Islet of Langerhans (tissue), 1 donor: ENCODE results near the gene SRSF2.
"Not testable (repeated sequence)": the region's sequence is repeated elsewhere in the genome, so short reads cannot be mapped to it uniquely, and the experiment has no call there.

Source experiments
- FAIRE-seq: peaks from one replicate; lab custom pipeline; 2011; peaks lifted over from hg19 to GRCh38; lab: Jason Lieb, UNC

SRSF2 gene

GRCh38 chr17:76720211-76720610, 16.9 kb downstream of the SRSF2 start:
- FAIRE-seq: no peak

- no peak for FAIRE-seq
Observed at GRCh38 chr17:76718516-76718915, 18.6 kb downstream of the SRSF2 start.

DNA sequence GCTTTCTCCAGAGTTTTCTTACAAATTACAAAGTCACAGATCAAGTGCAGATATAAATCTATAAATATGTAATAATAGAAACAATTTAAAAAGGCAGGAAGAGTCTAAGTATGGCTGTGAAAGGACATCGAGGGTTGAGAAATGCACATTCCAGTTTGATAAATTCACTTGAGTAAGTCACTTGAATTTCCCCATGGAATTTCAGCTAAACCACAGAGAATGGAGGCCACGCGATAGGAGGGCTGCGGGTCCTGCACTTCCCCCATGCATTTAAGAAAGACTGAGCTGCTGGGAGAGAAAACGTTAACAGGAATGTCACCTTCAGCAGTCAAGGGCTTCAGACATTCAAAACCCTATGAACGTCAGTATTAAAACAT, 20.3 kb downstream of the SRSF2 start:
- no peak for FAIRE-seq

DNA sequence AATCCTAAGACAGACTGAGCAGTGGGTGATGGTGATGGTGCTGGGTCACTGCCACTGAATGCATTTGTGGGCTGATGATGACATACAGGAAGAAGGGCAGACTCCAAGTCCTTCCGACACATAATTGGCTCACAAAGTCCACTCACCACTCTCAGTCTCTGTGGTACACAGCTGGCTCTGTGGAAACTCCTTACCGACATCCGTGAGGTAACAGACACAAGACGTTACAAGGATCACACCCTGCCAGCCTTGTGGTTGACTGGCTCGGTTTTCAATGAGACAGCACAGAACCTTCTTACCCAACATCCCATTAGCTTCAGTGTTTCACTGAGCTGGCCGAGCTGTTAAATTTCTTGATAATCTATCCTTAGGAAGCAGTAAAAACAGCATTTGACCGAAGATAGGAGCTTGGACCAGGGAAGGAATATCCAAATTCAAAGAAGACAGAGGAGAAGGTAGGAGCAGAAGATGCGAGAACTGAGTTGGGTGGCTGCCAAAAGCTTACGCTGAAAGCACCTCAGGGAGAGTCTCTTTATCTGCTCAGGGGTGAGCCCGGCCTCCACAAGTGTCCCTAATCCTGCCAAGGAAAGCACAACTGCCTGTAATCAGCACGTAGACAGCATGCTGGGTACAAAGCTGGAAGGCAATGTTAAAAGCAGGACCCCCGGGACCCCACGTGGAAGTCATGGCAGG, 20.8 kb downstream of the SRSF2 start:
- FAIRE-seq: no peak

DNA sequence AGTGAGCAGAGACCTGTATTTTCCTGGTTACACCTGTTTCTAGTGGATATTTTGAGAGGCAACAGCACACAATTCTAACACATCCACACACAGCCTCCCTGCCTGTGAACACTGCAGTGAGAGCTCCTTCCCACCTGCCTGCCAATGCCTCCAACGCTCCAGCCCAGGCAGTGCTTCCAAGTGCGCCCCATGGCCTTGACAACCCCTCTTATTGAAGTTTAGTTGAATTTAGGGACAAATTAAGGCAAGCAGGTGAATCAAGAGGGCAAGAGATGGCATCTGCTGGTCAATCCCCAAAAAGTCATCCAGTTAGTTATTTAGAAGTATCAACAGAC, 21.7 kb downstream of the SRSF2 start:
- FAIRE-seq: no peak

GRCh38 chr17:76714822-76715495, 22.2 kb downstream of the SRSF2 start:
- no peak for FAIRE-seq

DNA sequence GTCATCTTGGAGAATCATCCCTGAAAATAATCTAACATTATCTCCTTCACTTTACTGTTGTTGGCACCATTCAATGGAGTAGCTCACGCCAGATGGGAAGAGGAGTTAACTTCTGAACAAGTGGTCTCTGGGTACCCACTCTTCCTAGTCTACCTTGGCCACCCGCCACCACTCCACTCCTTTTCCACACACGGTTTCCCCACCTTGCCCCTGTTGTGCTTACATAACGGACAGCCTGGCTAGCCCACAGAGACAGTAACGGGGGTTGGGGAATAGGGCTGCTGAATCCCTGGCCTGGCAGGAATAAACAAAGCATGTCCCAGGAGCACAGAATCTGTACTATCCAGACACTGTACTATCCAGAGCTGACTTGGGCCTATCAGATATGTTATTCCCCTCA, 22.8 kb downstream of the SRSF2 start:
- no peak for FAIRE-seq

GRCh38 chr17:76713765-76714164, 23.4 kb downstream of the SRSF2 start:
- no peak for FAIRE-seq

- FAIRE-seq: not testable (repeated sequence)
Observed at GRCh38 chr17:76712321-76712720, 24.8 kb downstream of the SRSF2 start.

- FAIRE-seq: no peak
Observed at GRCh38 chr17:76710863-76711611, 26.1 kb downstream of the SRSF2 start, which contains the start of gene MXRA7. TSS of gene MXRA7 (minus strand) at chr17:76710965. CDS start at chr17:76710946, 19 bp downstream.

- not testable (repeated sequence) for FAIRE-seq
Observed at GRCh38 chr17:76709951-76710862, 26.9 kb downstream of the SRSF2 start.

DNA sequence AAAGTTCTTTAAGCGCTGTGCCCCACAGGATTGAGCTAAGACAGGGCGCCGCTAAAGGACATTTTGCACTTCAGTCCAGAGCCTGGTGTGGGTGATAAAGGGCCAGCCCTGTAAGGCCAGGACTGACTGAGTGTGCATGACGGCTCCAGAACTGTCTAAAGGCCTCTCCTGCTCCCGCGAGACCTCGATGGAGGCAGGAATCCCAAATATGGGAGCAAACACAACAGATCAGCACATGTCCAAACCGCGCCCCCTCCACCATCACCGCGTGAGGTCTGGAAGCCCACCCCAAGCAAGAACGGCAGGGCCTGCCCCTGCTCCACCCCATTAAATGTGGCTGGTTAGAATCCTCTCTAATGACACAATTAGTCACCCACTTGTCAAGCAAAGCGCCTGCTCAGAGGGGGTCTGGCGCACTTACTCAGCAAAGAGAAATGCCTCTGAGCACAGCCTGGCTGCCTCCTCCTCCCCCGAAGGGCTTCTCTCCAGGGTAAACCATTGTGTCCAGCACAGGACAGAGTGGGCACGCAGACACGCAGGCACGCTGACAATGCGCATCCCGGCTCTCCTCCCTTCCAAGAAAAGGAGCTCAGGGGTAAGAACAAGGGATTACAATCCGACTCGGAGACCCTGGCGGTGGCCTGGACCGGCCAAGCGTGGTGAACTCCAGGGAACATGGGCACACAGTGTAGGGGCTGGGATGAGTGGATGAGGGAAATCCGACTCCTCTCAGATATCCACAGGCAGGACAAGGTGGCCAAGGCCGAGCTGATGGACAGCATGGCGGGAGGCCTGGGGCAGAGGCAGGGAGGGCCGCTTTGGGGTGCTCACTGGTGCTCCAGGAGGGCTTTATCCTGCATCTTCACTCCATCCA, 27.8 kb downstream of the SRSF2 start:
- no peak for FAIRE-seq

GRCh38 chr17:76707985-76708807, 28.9 kb downstream of the SRSF2 start:
- FAIRE-seq: no peak

GRCh38 chr17:76706817-76707216, 30.3 kb downstream of the SRSF2 start:
- FAIRE-seq: no peak

DNA sequence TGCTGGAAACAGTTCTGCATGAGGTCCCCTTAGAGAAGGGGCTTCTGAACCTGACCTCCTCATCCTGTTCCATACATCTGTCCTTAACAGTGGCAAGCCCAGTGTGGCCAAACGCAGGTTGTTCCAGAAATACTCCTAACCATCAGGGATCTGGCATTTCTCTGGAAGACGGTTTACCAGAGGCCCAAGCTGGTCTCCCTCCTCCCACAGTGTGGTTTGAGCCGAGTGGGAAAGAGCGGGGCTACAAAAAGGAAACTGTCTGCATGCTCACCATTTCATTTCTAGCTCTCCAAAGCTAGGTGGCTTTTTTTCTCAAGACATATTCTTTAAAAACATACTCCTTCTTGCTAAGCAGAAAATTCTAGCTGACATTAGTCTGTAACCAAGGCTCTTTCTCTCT, 32.3 kb downstream of the SRSF2 start:
- FAIRE-seq: no peak

- FAIRE-seq: no peak
Observed at GRCh38 chr17:76702941-76703637, 34.0 kb downstream of the SRSF2 start.

DNA sequence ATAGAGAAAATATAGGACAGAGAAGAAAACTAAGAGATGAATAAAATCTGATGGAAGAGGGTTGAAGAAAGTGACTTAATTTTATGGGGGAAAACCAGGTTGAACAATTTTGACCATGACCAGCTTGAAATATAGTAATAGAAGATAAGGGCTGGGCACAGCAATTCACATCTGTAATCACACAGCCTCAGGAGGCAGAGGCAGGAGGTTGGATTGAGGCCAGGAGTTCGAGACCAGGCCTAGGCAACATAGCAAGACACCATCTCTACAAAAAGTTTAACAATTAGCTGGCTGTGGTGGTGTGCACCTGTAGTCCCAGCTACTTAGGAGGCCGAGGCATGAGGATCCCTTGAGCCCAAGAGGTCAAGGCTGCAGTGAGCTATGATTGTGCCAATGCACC, 35.1 kb downstream of the SRSF2 start:
- no peak for FAIRE-seq

GRCh38 chr17:76701471-76701967, 35.6 kb downstream of the SRSF2 start:
- FAIRE-seq: no peak

GRCh38 chr17:76700617-76701470, 36.3 kb downstream of the SRSF2 start:
- FAIRE-seq: no peak
